ENCODE data around the gene EPN1. TPM values are rescaled to one million over a fixed set of nuclear protein-coding genes. Genes with fewer than 3 reads are reported as not detected.

The EPN1 gene
- total and polyA plus RNA-seq, 9 of the 15 experiments (the other 6 are each of a cell fraction or from before 2014, with no cell fraction given) = 0.08 to 138 (median 12.7) TPM

DNA sequence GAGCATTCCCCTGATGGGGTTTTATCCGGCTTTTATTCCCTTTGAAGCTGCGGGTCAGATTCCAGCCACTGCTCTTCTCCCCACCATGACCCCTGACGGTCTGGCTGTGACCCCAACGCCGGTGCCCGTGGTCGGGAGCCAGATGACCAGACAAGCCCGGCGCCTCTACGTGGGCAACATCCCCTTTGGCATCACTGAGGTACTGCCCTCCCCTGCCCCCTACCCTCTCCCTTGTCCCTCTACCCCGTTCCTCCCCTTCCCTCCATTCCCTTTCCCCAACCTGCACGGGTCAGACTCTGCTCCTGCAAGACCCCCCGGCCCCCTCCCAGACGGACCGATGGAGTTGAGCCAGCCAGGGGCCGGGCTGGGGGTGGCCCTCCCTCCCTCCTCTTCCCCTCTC, 14.0 kb upstream of the EPN1 start:
- POLR2A ChIA-PET = interaction anchor here (0.6 kb wide), 1 partner anchor 1624 kb away, joined by 3 read pairs; no protein-coding TSS in a partner anchor
- Histone ChIP-seq H3K4me3 (no peak overlapping the region), H3K4me2 (ENCODE audit: insufficient read depth, low read length) (no peak overlapping the region), H3K9me1 (ENCODE audit: control insufficient read depth, insufficient read depth, low read length) (peaks cover 10% of the 10 kb centered on the region), H3K36me3 (ENCODE audit: control insufficient read depth, insufficient read depth, low read length) (peaks cover 97% of the 10 kb centered on the region), H3K9me3 (replicated peaks; ENCODE audit: control insufficient read depth, insufficient read depth, low read depth, low read length) (no peaks in the 10 kb centered on the region), H3K27me3 (ENCODE audit: control insufficient read depth in 2 of 2, insufficient read depth in 2 of 2, low read length in 2 of 2) (no peaks in the 10 kb centered on the region), H3K4me1 (replicated peaks in 1 of 2; ENCODE audit: control insufficient read depth in 2 of 2, insufficient read depth in 2 of 2, low read length in 2 of 2) (peaks cover 20 to 21% of the 10 kb centered on the region in 2 experiments; a peak in 4 of 5 replicates), H3K9ac (ENCODE audit: insufficient read depth in 1 of 2, low read depth in 2 of 2, low read length in 2 of 2) (no peak overlapping the region), H2AFZ (ENCODE audit: low read depth, low read length) (no peak overlapping the region), H3K79me2 (ENCODE audit: control insufficient read depth, insufficient read depth, low read length) (peaks cover 88% of the 10 kb centered on the region), H4K20me1 (replicated peaks; ENCODE audit: control insufficient read depth, insufficient read depth, low read length) (peaks cover 64% of the 10 kb centered on the region), H3K27ac (ENCODE audit: extremely low read depth, low read depth, low read length) (no peak overlapping the region)
- BruUV-seq (replicated peaks) = no TSS peak
- ATAC-seq (no peak), FAIRE-seq (no peak), DNase-seq (ENCODE audit: extremely low read depth in 1 of 4, low spot score in 3 of 4) (no peak)
- CTCF ChIA-PET (ENCODE audit: low intra/inter-chr PET ratio) = no interaction called here
- intact Hi-C loops (cut with micrococcal nuclease) = no loop called here
- WGBS (ENCODE audit: insufficient coverage, low coverage, missing lambda C conversion rate) = 89% methylated on average over 7 of the region's 16 CpGs
- in situ Hi-C loops (cut with MboI) = no loop called here
- TF ChIP-seq HCFC1 (IDR thresholded peaks at IDR 0.05; ENCODE audit: low read depth, low read length) (no peak), ZNF584 (CRISPR knock-in tag; IDR thresholded peaks at IDR 0.05; ENCODE audit: low read depth) (no peak), LCOR (CRISPR knock-in tag; IDR thresholded peaks at IDR 0.05) (no peak), CEBPZ (IDR thresholded peaks at IDR 0.05; ENCODE audit: borderline replicate concordance, low read depth, low read length) (no peak), MAZ (CRISPR knock-in tag; conservative IDR thresholded peaks at IDR 0.05 in 1 of 2, IDR thresholded peaks at IDR 0.05 in 1 of 2) (no peak), RBFOX2 (IDR thresholded peaks at IDR 0.05; ENCODE audit: low read depth, low read length) (0 out of 2 replicates have a peak, but pooled peaks have one; percentile 16), SRSF9 (IDR thresholded peaks at IDR 0.05; ENCODE audit: borderline replicate concordance, low read depth, low read length) (no peak)
